K562 (cell line): ENCODE data around the gene SHANK2. TPM values are rescaled to one million over a fixed set of nuclear protein-coding genes. Genes with fewer than 3 reads are reported as not detected.

Experiments
- ATAC-seq: fragments of 200-7000 bp; cut with Tn5 transposase; 3 replicates; pipeline ENCODE4 v1.9.1; 2020; ENCODE audit warnings: moderate library complexity
- BruUV-seq: library from RNA; stranded (reverse); fragments of 400-500 nt; replicated peaks from 2 replicates; lab custom pipeline; 2021; lab: Mats Ljungman, UMichigan
- CTCF ChIA-PET: fragments of 300-600 bp; formaldehyde crosslinking; extraction: SDS; loops from one replicate; lab custom pipeline; 2021; ENCODE audit warnings: low intra/inter-chr PET ratio; lab: Yijun Ruan, JAX
- POLR2A ChIA-PET: fragments of 300-600, 350-650 bp; sonication (Branson Sonifier 250); formaldehyde crosslinking; extraction: SDS; loops from one replicate; lab custom pipeline; 2021; ENCODE audit warnings: antibody characterized with exemption, inconsistent platforms; lab: Yijun Ruan, JAX
- DNase-seq, 4 experiments: peaks; one replicate each; pipeline versions ENCODE4 v3.0.0 to v3.0.0-alpha.2; 2011 to 2018; ENCODE audit warnings: low spot score in 3 of 4, mixed read lengths in 3 of 4; ENCODE audit errors: extremely low read depth in 1 of 4
- FAIRE-seq: peaks from 2 replicates; lab custom pipeline; 2011; peaks lifted over from hg19 to GRCh38; lab: Jason Lieb, UNC
- H2AFZ ChIP-seq: 2 replicates; pipeline ENCODE4 v1.6.0; 2011; ENCODE audit warnings: low read depth, low read length, control low read depth, inconsistent platforms
- H3K27ac ChIP-seq: fragments of 200-600 bp; 3 replicates; pipeline ENCODE4 v1.8.0; 2011; ENCODE audit warnings: low read depth, mild to moderate bottlenecking, control low read depth, inconsistent platforms, low read length, moderate library complexity, mixed read lengths; ENCODE audit errors: extremely low read depth
- H3K27me3 ChIP-seq, 2 experiments: fragments of 300-600 bp in 1 of 2; 2 replicates in 1 of 2; 3 replicates in 1 of 2; pipeline versions ENCODE4 v1.6.0 to v1.8.0; 2011; ENCODE audit warnings: inconsistent platforms in 2 of 2, low read length in 2 of 2, mild to moderate bottlenecking in 1 of 2, mixed read lengths in 1 of 2, moderate library complexity in 1 of 2; ENCODE audit not compliant: control insufficient read depth in 2 of 2, insufficient read depth in 2 of 2
- H3K36me3 ChIP-seq: fragments of 300-600 bp; 3 replicates; pipeline ENCODE4 v1.8.0; 2011; ENCODE audit warnings: mild to moderate bottlenecking, low read length, inconsistent platforms; ENCODE audit not compliant: control insufficient read depth, insufficient read depth
- H3K4me1 ChIP-seq, 2 experiments: fragments of 200-600 bp in 1 of 2; replicated peaks in 1 of 2; 2 replicates in 1 of 2; 3 replicates in 1 of 2; pipeline versions ENCODE4 v1.5.1 to v1.8.0; 2011; ENCODE audit warnings: inconsistent platforms in 2 of 2, low read length in 2 of 2, mild to moderate bottlenecking in 1 of 2, mixed read lengths in 1 of 2, moderate library complexity in 1 of 2; ENCODE audit not compliant: control insufficient read depth in 2 of 2, insufficient read depth in 2 of 2
- H3K4me2 ChIP-seq: 2 replicates; pipeline ENCODE4 v1.6.1; 2011; ENCODE audit warnings: low read length, control low read depth, inconsistent platforms, mixed read lengths; ENCODE audit not compliant: insufficient read depth
- H3K4me3 ChIP-seq: fragments of 200-600 bp; sonication (generic), shearing (Covaris generic); 2 replicates; pipeline ENCODE4 v1.5.1; 2016; ENCODE audit warnings: control low read depth, inconsistent platforms
- H3K79me2 ChIP-seq: fragments of 200-600 bp; 3 replicates; pipeline ENCODE4 v1.8.0; 2011; ENCODE audit warnings: low read length, inconsistent platforms; ENCODE audit not compliant: control insufficient read depth, insufficient read depth
- H3K9ac ChIP-seq, 2 experiments: 2 replicates each; pipeline versions ENCODE4 v1.6.0 to v1.6.1; 2011; ENCODE audit warnings: low read depth in 2 of 2, low read length in 2 of 2, control low read depth in 1 of 2, inconsistent platforms in 1 of 2, mild to moderate bottlenecking in 1 of 2, mixed read lengths in 1 of 2; ENCODE audit not compliant: insufficient read depth in 1 of 2
- H3K9me1 ChIP-seq: one replicate; pipeline ENCODE4 v1.6.0; 2011; ENCODE audit warnings: inconsistent platforms, mild to moderate bottlenecking, low read length, moderate library complexity; ENCODE audit not compliant: control insufficient read depth, insufficient read depth
- H3K9me3 ChIP-seq: replicated peaks from 2 replicates; pipeline ENCODE4 v1.5.1; 2011; ENCODE audit warnings: low read depth, low read length, inconsistent platforms; ENCODE audit not compliant: control insufficient read depth, insufficient read depth
- H4K20me1 ChIP-seq: replicated peaks from 2 replicates; pipeline ENCODE4 v1.6.1; 2011; ENCODE audit warnings: low read length, inconsistent platforms, mixed read lengths; ENCODE audit not compliant: control insufficient read depth, insufficient read depth
- ELF2 ChIP-seq: fragments of 250-450 bp; sonication (Bioruptor Pico); IDR thresholded peaks from 2 replicates; pipeline ENCODE4 v1.5.0; 2021; ENCODE audit warnings: mild to moderate bottlenecking
- JUND ChIP-seq, 2 experiments: IDR thresholded peaks; 2 replicates in 1 of 2; 3 replicates in 1 of 2; pipeline ENCODE4 v1.6.1; 2011; ENCODE audit warnings: borderline replicate concordance in 2 of 2, low read depth in 2 of 2, low read length in 2 of 2, improper control_type of control experiment in 1 of 2, missing biosample characterization in 1 of 2, missing genetic modification characterization in 1 of 2, missing genetic modification reagents in 1 of 2
- MXI1 ChIP-seq: IDR thresholded peaks from 2 replicates; pipeline ENCODE4 v1.6.1; 2011; ENCODE audit warnings: low read depth, mild to moderate bottlenecking, improper control_type of control experiment, low read length
- NUFIP1 ChIP-seq: fragments of 450-650 bp; IDR thresholded peaks from 2 replicates; pipeline ENCODE4 v1.6.1; 2018; ENCODE audit not compliant: partially characterized antibody
- PBX2 ChIP-seq, 2 experiments: IDR thresholded peaks in 1 of 2; conservative IDR thresholded peaks in 1 of 2; 2 replicates each; pipeline ENCODE4 v1.6.1; 2016; ENCODE audit warnings: low read depth in 2 of 2, mild to moderate bottlenecking in 1 of 2, missing compliant biosample characterization in 1 of 2, missing genetic modification characterization in 1 of 2, moderate library complexity in 1 of 2
- RFX1 ChIP-seq: fragments of 450-650 bp; IDR thresholded peaks from 2 replicates; pipeline ENCODE4 v1.6.1; 2016; ENCODE audit warnings: mild to moderate bottlenecking, moderate library complexity
- SIX5 ChIP-seq, 2 experiments: IDR thresholded peaks; 2 replicates each; pipeline ENCODE4 v1.6.1; 2011; ENCODE audit warnings: low read length in 2 of 2, borderline replicate concordance in 1 of 2, low read depth in 1 of 2, mild to moderate bottlenecking in 1 of 2, moderate library complexity in 1 of 2; ENCODE audit not compliant: insufficient read depth in 1 of 2
- ZNF280A ChIP-seq: fragments of 450-650 bp; IDR thresholded peaks from 2 replicates; pipeline ENCODE4 v1.6.1; 2018; ENCODE audit warnings: mild to moderate bottlenecking, low read depth; ENCODE audit not compliant: partially characterized antibody
- ZNF644 ChIP-seq: fragments of 200-800 bp; sonication (Bioruptor generic); IDR thresholded peaks from 2 replicates; pipeline ENCODE4 v1.6.1; 2016; ENCODE audit warnings: low read depth, missing genetic modification characterization, missing compliant biosample characterization
- ZNF76 ChIP-seq: fragments of 250-450 bp; sonication (Bioruptor Pico); IDR thresholded peaks from 2 replicates; pipeline ENCODE4 v1.4.0; 2020; ENCODE audit warnings: mild to moderate bottlenecking, moderate library complexity, borderline replicate concordance
- WGBS: fragments of 100-300 bp; shearing (Covaris generic); methylation state at CpG from one replicate; pipeline ENCODE4 v1.1.6; 2016; ENCODE audit warnings: low coverage, mixed read lengths; ENCODE audit not compliant: insufficient coverage; ENCODE audit errors: missing lambda C conversion rate; 5-methylcytosine and 5-hydroxymethylcytosine counted together
- in situ Hi-C: fragments of 300-500 bp; cut with MboI; formaldehyde crosslinking; loops from 4 replicates; pipeline ENCODE4 v1.15.0; 2018; ENCODE audit warnings: inconsistent platforms, mixed read lengths
- intact Hi-C: fragments of 100-400 bp; cut with micrococcal nuclease; formaldehyde crosslinking; loops from 2 replicates; pipeline ENCODE4 v1.14.2; 2022
- polyA plus RNA-seq, 8 experiments: library from polyadenylated mRNA; depleted of rRNA in 4 of 8; stranded (reverse) in 5 of 8; unstranded in 3 of 8; fragments of >200 nt; fragmentation: Nextera tagmentation in 2 of 8; fragmentation: Illumina TruSeq in 1 of 8; extraction: Ambion mirVana in 2 of 8; extraction: Trizol in 1 of 8; gene quantifications; 2 replicates each; pipeline versions ENCODE4 v1.2.1 to v1.2.3, GENCODE V29; 2011 to 2014; ENCODE audit warnings: inconsistent platforms in 1 of 8, missing spikeins in 1 of 8
- total RNA-seq, 7 experiments: library from RNA; depleted of rRNA in 6 of 7; stranded (reverse); fragments of >200 nt in 6 of 7; fragmentation: Illumina TruSeq in 2 of 7; extraction: Trizol in 2 of 7; gene quantifications; 2 replicates each; pipeline versions ENCODE4 v1.2.1 to v1.2.3, GENCODE V29; 2011 to 2021; ENCODE audit warnings: low replicate concordance in 1 of 7
- TF ChIP-seq, protein P1 (sequence below): sonication (generic); formaldehyde crosslinking; IDR thresholded peaks from 2 replicates; pipeline ENCODE4 v1.8.1; 2023; ENCODE audit warnings: mild to moderate bottlenecking, missing genetic modification reagents

The SHANK2 gene
- total and polyA plus RNA-seq, 9 of the 15 experiments (the other 6 are each of a cell fraction or from before 2014, with no cell fraction given) = 0.04 to 0.07 TPM; not detected in 7

GRCh38 chr11:71281204-71281603, 28.8 kb upstream of the SHANK2 start:
- Histone ChIP-seq H3K4me3 (no peak overlapping the region), H3K79me2 (no peaks in the 10 kb centered on the region), H4K20me1 (no peaks in the 10 kb centered on the region)
- 0% methylated on average over 3 of the region's 3 CpGs for WGBS
- BruUV-seq = no TSS peak
- in situ Hi-C loops = no loop called here
- no peak for DNase-seq
- TF ChIP-seq JUND (IDR thresholded peaks at IDR 0.05; ENCODE audit: borderline replicate concordance, low read depth, low read length) (no peak), JUND (tag; IDR thresholded peaks at IDR 0.05; ENCODE audit: borderline replicate concordance, low read depth, low read length) (no peak), NUFIP1 (no peak), ZNF280A (no peak), RFX1 (no peak), ZNF76 (CRISPR knock-in tag) (no peak), ZNF644 (tag) (no peak), ELF2 (CRISPR knock-in tag) (no peak), PBX2 (CRISPR knock-in tag; IDR thresholded peaks at IDR 0.05; ENCODE audit: low read depth) (no peak), PBX2 (tag; conservative IDR thresholded peaks at IDR 0.05; ENCODE audit: low read depth) (no peak), MXI1 (no peak), SIX5 (IDR thresholded peaks at IDR 0.05; ENCODE audit: borderline replicate concordance in 1 of 2, insufficient read depth in 1 of 2, low read depth in 1 of 2, low read length in 2 of 2) (no peak)
- TF ChIP-seq, protein P1, sequence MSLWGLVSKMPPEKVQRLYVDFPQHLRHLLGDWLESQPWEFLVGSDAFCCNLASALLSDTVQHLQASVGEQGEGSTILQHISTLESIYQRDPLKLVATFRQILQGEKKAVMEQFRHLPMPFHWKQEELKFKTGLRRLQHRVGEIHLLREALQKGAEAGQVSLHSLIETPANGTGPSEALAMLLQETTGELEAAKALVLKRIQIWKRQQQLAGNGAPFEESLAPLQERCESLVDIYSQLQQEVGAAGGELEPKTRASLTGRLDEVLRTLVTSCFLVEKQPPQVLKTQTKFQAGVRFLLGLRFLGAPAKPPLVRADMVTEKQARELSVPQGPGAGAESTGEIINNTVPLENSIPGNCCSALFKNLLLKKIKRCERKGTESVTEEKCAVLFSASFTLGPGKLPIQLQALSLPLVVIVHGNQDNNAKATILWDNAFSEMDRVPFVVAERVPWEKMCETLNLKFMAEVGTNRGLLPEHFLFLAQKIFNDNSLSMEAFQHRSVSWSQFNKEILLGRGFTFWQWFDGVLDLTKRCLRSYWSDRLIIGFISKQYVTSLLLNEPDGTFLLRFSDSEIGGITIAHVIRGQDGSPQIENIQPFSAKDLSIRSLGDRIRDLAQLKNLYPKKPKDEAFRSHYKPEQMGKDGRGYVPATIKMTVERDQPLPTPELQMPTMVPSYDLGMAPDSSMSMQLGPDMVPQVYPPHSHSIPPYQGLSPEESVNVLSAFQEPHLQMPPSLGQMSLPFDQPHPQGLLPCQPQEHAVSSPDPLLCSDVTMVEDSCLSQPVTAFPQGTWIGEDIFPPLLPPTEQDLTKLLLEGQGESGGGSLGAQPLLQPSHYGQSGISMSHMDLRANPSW (CRISPR knock-in tag) = no peak
- TF ChIP-seq, all 486 proteins: peak for 0
- Histone ChIP-seq H3K9me3 (no peaks in the 10 kb centered on the region), H3K27me3 (peaks cover 0 to 46% of the 10 kb centered on the region in 2 experiments; a peak in 2 of 5 replicates), H3K27ac (no peak overlapping the region), H2AFZ (no peak overlapping the region), H3K4me2 (no peak overlapping the region), H3K4me1 (no peaks in the 10 kb centered on the region), H3K9me1 (no peaks in the 10 kb centered on the region), H3K9ac (no peak overlapping the region), H3K36me3 (no peaks in the 10 kb centered on the region)
- FAIRE-seq (no peak), ATAC-seq (no peak)
- intact Hi-C loops = no loop called here
- CTCF ChIA-PET = interaction anchor here (0.7 kb wide), 1 partner anchor 702 kb away, joined by 3 read pairs; no protein-coding TSS in a partner anchor
- POLR2A ChIA-PET = no interaction called here
